ENCODE data around the gene CMTM3.

- TF ChIP-seq PREB (CRISPR knock-in tag; IDR thresholded peaks at IDR 0.05; ENCODE audit: borderline replicate concordance), result no peak
- no peak for TF ChIP-seq CREB1 (CRISPR knock-in tag; IDR thresholded peaks at IDR 0.05)
- TF ChIP-seq NR3C1 (CRISPR knock-in tag; conservative IDR thresholded peaks at IDR 0.05; ENCODE audit: low read depth), result no peak
- TF ChIP-seq KAT7 (CRISPR knock-in tag; IDR thresholded peaks at IDR 0.05; ENCODE audit: borderline replicate concordance), result no peak
Measured at GRCh38 chr16:66562409-66562808, 42.1 kb upstream of the CMTM3 start.
